SK-N-MC (cell line): ENCODE results near the gene BCKDHB.

Experiments
- EZH2 ChIP-seq: fragments of 200-600 bp; sonication (generic); IDR thresholded peaks from one replicate; pipeline ENCODE4 v1.6.1; 2017; ENCODE audit warnings: antibody characterized with exemption
- POLR2AphosphoS5 ChIP-seq: IDR thresholded peaks from 2 replicates; pipeline ENCODE4 v1.6.1; 2012; ENCODE audit warnings: mild to moderate bottlenecking, low read depth, low read length, borderline replicate concordance

- no peak for TF ChIP-seq POLR2AphosphoS5
- TF ChIP-seq EZH2 = no peak
Observed at GRCh38 chr6:80287112-80287511, 180.6 kb downstream of the BCKDHB start.
